CD14-positive monocyte (primary cell): ENCODE results near the gene LRRC37A2. TPM values are rescaled to one million over a fixed set of nuclear protein-coding genes. Genes with fewer than 3 reads are reported as not detected.
"Not testable (repeated sequence)": the region's sequence is repeated elsewhere in the genome, so short reads cannot be mapped to it uniquely, and the experiment has no call there.

Experiments used
- DNase-seq, 3 donors: peaks; one replicate each; pipeline ENCODE4 v3.0.0-alpha.2; 2011 to 2022
- H2AFZ ChIP-seq: 2 replicates; pipeline ENCODE4 v1.6.0; 2012; ENCODE audit warnings: mild to moderate bottlenecking, low read depth, low read length, inconsistent platforms; ENCODE audit not compliant: insufficient read depth, poor library complexity, severe bottlenecking
- H3K27ac ChIP-seq, 2 donors: 1 replicate in 1 of 2; 2 replicates in 1 of 2; pipeline ENCODE4 v1.5.1; 2012 to 2013; ENCODE audit warnings: low read length in 2 of 2, control low read depth in 1 of 2, inconsistent platforms in 1 of 2, low read depth in 1 of 2, mild to moderate bottlenecking in 1 of 2
- H3K27me3 ChIP-seq, 2 donors: one replicate each; pipeline versions ENCODE4 v1.6.0 to v1.6.1; 2011 to 2013; ENCODE audit warnings: low read length in 2 of 2; ENCODE audit not compliant: control insufficient read depth in 2 of 2, insufficient read depth in 2 of 2
- H3K36me3 ChIP-seq, 2 donors: replicated peaks in 1 of 2; 1 replicate in 1 of 2; 2 replicates in 1 of 2; pipeline versions ENCODE4 v1.5.1 to v1.6.1; 2012 to 2013; ENCODE audit warnings: low read length in 2 of 2, control low read depth in 1 of 2, inconsistent platforms in 1 of 2, mild to moderate bottlenecking in 1 of 2; ENCODE audit not compliant: insufficient read depth in 2 of 2, control insufficient read depth in 1 of 2
- H3K4me1 ChIP-seq, 2 donors: 1 replicate in 1 of 2; 2 replicates in 1 of 2; pipeline versions ENCODE4 v1.5.1 to v1.6.1; 2012 to 2013; ENCODE audit warnings: low read length in 2 of 2, control low read depth in 1 of 2, inconsistent platforms in 1 of 2, mild to moderate bottlenecking in 1 of 2, moderate library complexity in 1 of 2; ENCODE audit not compliant: insufficient read depth in 2 of 2, control insufficient read depth in 1 of 2
- H3K4me2 ChIP-seq: replicated peaks from 2 replicates; pipeline ENCODE3; 2012; ENCODE audit warnings: low read length, moderate library complexity, mild to moderate bottlenecking; ENCODE audit not compliant: poor library complexity, severe bottlenecking; ENCODE audit errors: extremely low read depth
- H3K4me3 ChIP-seq, 3 experiments: fragments of 200-600 bp in 1 of 3; sonication (generic) in 1 of 3; replicated peaks in 1 of 3; 1 replicate in 2 of 3; 2 replicates in 1 of 3; pipeline ENCODE4 v1.5.1; 2011 to 2013; ENCODE audit warnings: low read length in 3 of 3, mild to moderate bottlenecking in 3 of 3, control low read depth in 2 of 3, low read depth in 2 of 3, inconsistent platforms in 1 of 3, moderate library complexity in 1 of 3
- H3K79me2 ChIP-seq: 2 replicates; pipeline ENCODE4 v1.6.0; 2012; ENCODE audit warnings: mild to moderate bottlenecking, control low read depth, inconsistent platforms, low read length, moderate library complexity; ENCODE audit not compliant: insufficient read depth
- H3K9ac ChIP-seq: 2 replicates; pipeline ENCODE4 v1.6.0; 2017; ENCODE audit warnings: low read length, mild to moderate bottlenecking; ENCODE audit not compliant: insufficient read depth, poor library complexity, severe bottlenecking
- H3K9me3 ChIP-seq, 2 donors: replicated peaks in 1 of 2; 1 replicate in 1 of 2; 2 replicates in 1 of 2; pipeline versions ENCODE4 v1.5.1 to v1.6.1; 2012 to 2013; ENCODE audit warnings: low read length in 2 of 2, control low read depth in 1 of 2; ENCODE audit not compliant: control insufficient read depth in 1 of 2, insufficient read depth in 1 of 2
- H4K20me1 ChIP-seq: 2 replicates; pipeline ENCODE4 v1.6.0; 2012; ENCODE audit warnings: mild to moderate bottlenecking, low read length, control low read depth, moderate library complexity; ENCODE audit not compliant: insufficient read depth
- H3K27ac Mint-ChIP-seq, 7 donors: one replicate each; pipeline ENCODE4 v1.8.0; 2020; ENCODE audit warnings: mild to moderate bottlenecking in 7 of 7, mixed read lengths in 7 of 7, moderate library complexity in 6 of 7, inconsistent platforms in 2 of 7
- H3K27me3 Mint-ChIP-seq, 3 donors: one replicate each; pipeline ENCODE4 v1.8.0; 2021 to 2022; ENCODE audit warnings: low read depth in 3 of 3, mild to moderate bottlenecking in 3 of 3, mixed read lengths in 3 of 3, moderate library complexity in 3 of 3, inconsistent platforms in 1 of 3
- H3K36me3 Mint-ChIP-seq, 2 donors: one replicate each; pipeline ENCODE4 v1.8.0; 2020; ENCODE audit warnings: mixed read lengths in 2 of 2, inconsistent platforms in 1 of 2, mild to moderate bottlenecking in 1 of 2
- H3K4me1 Mint-ChIP-seq: one replicate; pipeline ENCODE4 v1.8.0; 2020; ENCODE audit warnings: mild to moderate bottlenecking, mixed read lengths
- H3K4me3 Mint-ChIP-seq, 2 donors: one replicate each; pipeline ENCODE4 v1.8.0; 2020; ENCODE audit warnings: mild to moderate bottlenecking in 2 of 2, mixed read lengths in 2 of 2, moderate library complexity in 1 of 2
- H3K9me3 Mint-ChIP-seq, 7 donors: one replicate each; pipeline ENCODE4 v1.8.0; 2020 to 2022; ENCODE audit warnings: mixed read lengths in 7 of 7, mild to moderate bottlenecking in 6 of 7, moderate library complexity in 6 of 7, inconsistent platforms in 2 of 7
- WGBS: methylation state at CpG from one replicate; pipeline ENCODE4 v1.1.5; 2013; ENCODE audit warnings: missing lambda C conversion rate; ENCODE audit not compliant: insufficient coverage; 5-methylcytosine and 5-hydroxymethylcytosine counted together
- intact Hi-C, 2 donors: fragments of 100-400 bp; cut with micrococcal nuclease; formaldehyde crosslinking; loops; one replicate each; pipeline versions ENCODE4 v1.15.0 to v1.15.1; 2023
- polyA plus RNA-seq, 3 donors: library from polyadenylated mRNA; depleted of rRNA in 1 of 3; unstranded in 2 of 3; stranded (reverse) in 1 of 3; fragments of 300-500 nt in 2 of 3; fragments of >200 nt in 1 of 3; fragmentation: Illumina TruSeq in 2 of 3; gene quantifications; 1 replicate in 2 of 3; 2 replicates in 1 of 3; pipeline ENCODE4 v1.2.3, GENCODE V29; 2012 to 2021

The LRRC37A2 gene
- polyA plus RNA-seq, 3 donors = 1.7 to 22.9 (median 2.1) TPM

GRCh38 chr17:46560048-46560447, 47.8 kb downstream of the LRRC37A2 start:
- no CpG with 5 or more reads among the region's 3 CpGs for WGBS

GRCh38 chr17:46566284-46566683, 54.0 kb downstream of the LRRC37A2 start:
- H3K4me3 ChIP-seq, H3K4me1 Mint-ChIP-seq, H4K20me1 ChIP-seq, H3K27ac ChIP-seq, H3K27ac Mint-ChIP-seq, H3K27me3 ChIP-seq, H3K9ac ChIP-seq, DNase-seq, H3K27me3 Mint-ChIP-seq, H3K4me2 ChIP-seq, H3K79me2 ChIP-seq, H3K36me3 Mint-ChIP-seq, H3K4me3 Mint-ChIP-seq, H3K9me3 Mint-ChIP-seq, H3K4me1 ChIP-seq, H2AFZ ChIP-seq, H3K36me3 ChIP-seq, intact Hi-C loops, H3K9me3 ChIP-seq: not testable (repeated sequence)
- no CpG with 5 or more reads among the region's 2 CpGs for WGBS

More at GRCh38 chr17:46560048-46560447, 47.8 kb downstream of the LRRC37A2 start:
- H3K4me3 ChIP-seq, H3K4me1 ChIP-seq, H3K36me3 Mint-ChIP-seq, H3K27ac ChIP-seq, intact Hi-C loops, H3K27ac Mint-ChIP-seq, H2AFZ ChIP-seq, H3K79me2 ChIP-seq, H3K36me3 ChIP-seq, H3K27me3 Mint-ChIP-seq, DNase-seq, H3K9me3 ChIP-seq, H4K20me1 ChIP-seq, H3K9me3 Mint-ChIP-seq, H3K27me3 ChIP-seq, H3K4me2 ChIP-seq, H3K9ac ChIP-seq, H3K4me1 Mint-ChIP-seq, H3K4me3 Mint-ChIP-seq: not testable (repeated sequence)

- H3K27me3 Mint-ChIP-seq, H3K27me3 ChIP-seq, H3K4me1 Mint-ChIP-seq, H3K4me2 ChIP-seq, H4K20me1 ChIP-seq, H3K9me3 Mint-ChIP-seq, H3K27ac ChIP-seq, H3K9me3 ChIP-seq, H2AFZ ChIP-seq, H3K79me2 ChIP-seq, H3K27ac Mint-ChIP-seq, H3K4me3 ChIP-seq, H3K9ac ChIP-seq, H3K36me3 Mint-ChIP-seq, H3K4me3 Mint-ChIP-seq, H3K4me1 ChIP-seq, DNase-seq, intact Hi-C loops, H3K36me3 ChIP-seq: not testable (repeated sequence)
- WGBS = no CpG with 5 or more reads among the region's 1 CpG
Observed at GRCh38 chr17:46566980-46567379, 54.7 kb downstream of the LRRC37A2 start.

- H3K9me3 Mint-ChIP-seq, H3K79me2 ChIP-seq, H3K36me3 ChIP-seq, H3K4me3 Mint-ChIP-seq, H3K27me3 Mint-ChIP-seq, H3K4me3 ChIP-seq, H3K4me1 Mint-ChIP-seq, H3K4me2 ChIP-seq, H3K27ac ChIP-seq, H2AFZ ChIP-seq, H3K9me3 ChIP-seq, H3K36me3 Mint-ChIP-seq, H3K27me3 ChIP-seq, intact Hi-C loops, H3K4me1 ChIP-seq, H3K9ac ChIP-seq, H3K27ac Mint-ChIP-seq, DNase-seq, H4K20me1 ChIP-seq: not testable (repeated sequence)
- whole genome bisulfite sequencing = no CpG with 5 or more reads among the region's 4 CpGs
Observed at GRCh38 chr17:46571796-46572195, 59.5 kb downstream of the LRRC37A2 start.
